Fibroblast of mammary gland (primary cell): ENCODE measurements around the gene COQ7.

Source experiments
- DNase-seq: peaks from one replicate; pipeline ENCODE4 v3.0.0-alpha.2; 2010; ENCODE audit warnings: low read depth
- H3K4me3 ChIP-seq: 2 replicates; pipeline ENCODE4 v1.5.1; 2011; ENCODE audit warnings: low read depth, mild to moderate bottlenecking, low read length, moderate library complexity; ENCODE audit not compliant: control insufficient read depth
- TF ChIP-seq, protein P1 (sequence below): conservative IDR thresholded peaks from 2 replicates; pipeline ENCODE4 v1.5.1; 2011; ENCODE audit warnings: low read depth, low read length, inconsistent platforms; ENCODE audit not compliant: control insufficient read depth, insufficient read depth

The COQ7 gene

DNA sequence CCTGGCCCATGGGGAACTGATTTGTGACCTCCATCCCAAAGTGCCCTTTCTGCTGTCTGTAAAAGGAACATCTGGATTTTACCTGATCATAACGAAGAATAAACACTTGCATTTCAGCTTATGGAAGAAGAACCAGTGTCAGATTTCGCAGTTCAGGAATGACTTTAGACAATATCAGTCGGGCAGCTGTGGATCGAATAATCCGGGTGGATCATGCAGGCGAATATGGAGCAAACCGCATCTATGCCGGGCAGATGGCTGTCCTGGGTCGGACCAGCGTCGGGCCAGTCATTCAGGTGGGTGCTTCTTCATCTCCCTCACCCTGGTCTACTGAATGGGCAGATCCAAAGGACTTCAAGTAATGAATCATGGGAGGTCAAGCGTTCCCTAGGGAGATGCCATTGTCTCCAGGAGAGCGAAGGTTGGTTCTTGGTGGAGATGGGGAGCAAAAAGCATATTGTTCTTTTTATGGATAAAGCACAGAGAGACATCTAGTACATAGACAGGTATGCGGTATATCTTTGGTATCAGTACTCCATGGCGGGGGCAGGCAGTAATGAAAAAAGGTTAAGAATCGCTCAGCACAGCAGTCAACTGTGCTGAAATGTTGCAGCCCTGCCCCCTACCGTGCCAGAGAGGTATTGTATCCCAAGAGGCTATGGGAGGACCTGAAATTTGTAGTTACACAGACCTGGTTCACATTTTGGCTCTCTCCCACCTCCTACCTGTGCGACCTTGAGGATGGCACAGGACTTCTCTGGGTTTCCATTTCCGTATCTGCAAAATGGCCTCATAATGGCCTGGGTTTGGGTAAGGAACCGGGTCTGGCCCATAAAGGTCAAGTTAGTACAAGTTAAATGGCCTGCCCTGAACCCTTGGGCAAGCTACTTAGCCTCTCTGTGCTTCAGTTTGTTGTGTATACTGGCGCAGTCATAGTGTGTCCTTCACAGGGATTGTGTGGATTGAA is 4.7 kb downstream of the COQ7 start:
- peak; percentile 58 for DNase-seq
- TF ChIP-seq, protein P1, sequence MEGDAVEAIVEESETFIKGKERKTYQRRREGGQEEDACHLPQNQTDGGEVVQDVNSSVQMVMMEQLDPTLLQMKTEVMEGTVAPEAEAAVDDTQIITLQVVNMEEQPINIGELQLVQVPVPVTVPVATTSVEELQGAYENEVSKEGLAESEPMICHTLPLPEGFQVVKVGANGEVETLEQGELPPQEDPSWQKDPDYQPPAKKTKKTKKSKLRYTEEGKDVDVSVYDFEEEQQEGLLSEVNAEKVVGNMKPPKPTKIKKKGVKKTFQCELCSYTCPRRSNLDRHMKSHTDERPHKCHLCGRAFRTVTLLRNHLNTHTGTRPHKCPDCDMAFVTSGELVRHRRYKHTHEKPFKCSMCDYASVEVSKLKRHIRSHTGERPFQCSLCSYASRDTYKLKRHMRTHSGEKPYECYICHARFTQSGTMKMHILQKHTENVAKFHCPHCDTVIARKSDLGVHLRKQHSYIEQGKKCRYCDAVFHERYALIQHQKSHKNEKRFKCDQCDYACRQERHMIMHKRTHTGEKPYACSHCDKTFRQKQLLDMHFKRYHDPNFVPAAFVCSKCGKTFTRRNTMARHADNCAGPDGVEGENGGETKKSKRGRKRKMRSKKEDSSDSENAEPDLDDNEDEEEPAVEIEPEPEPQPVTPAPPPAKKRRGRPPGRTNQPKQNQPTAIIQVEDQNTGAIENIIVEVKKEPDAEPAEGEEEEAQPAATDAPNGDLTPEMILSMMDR = peak; percentile 83
- H3K4me3 ChIP-seq = no peak overlapping the region

DNA sequence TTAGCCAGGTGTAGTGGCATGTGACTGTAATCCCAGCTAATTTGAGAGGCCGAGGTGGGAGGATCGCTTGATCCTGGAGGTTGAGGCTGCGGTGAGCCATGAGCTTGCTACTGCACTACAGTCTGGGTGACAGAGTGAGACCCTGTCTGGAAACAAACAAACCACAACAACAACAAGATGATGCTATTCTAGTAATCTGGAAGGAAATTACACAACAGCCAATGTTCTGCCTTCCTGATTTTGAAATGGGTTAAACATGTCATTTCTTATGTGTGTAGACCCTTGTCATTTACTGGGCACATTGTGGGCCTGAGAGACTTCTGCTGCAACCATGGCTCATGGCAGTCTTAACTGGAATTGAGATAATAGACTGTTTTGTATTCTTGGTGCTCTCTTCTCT is 5.9 kb downstream of the COQ7 start:
- TF ChIP-seq, protein P1 = no peak
- H3K4me3 ChIP-seq = no peak overlapping the region
- no peak for DNase-seq

DNA sequence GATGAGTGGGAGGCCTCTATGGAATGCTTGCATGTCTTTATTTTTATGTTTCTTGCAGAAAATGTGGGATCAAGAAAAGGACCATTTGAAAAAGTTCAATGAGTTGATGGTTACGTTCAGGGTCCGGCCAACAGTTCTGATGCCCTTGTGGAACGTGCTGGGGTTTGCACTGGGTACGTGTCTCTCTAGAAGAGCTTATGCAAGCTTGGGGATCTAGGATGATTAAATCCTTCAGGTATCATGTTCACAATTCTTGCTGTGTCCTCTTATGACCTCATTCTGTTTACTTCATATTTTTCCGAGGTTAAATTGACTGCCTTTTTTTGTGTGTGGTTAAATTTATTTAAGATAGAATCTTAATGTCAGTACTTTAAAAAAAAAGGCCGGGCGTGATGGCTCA is 6.4 kb downstream of the COQ7 start:
- TF ChIP-seq, protein P1 = no peak
- H3K4me3 ChIP-seq = no peak overlapping the region

DNA sequence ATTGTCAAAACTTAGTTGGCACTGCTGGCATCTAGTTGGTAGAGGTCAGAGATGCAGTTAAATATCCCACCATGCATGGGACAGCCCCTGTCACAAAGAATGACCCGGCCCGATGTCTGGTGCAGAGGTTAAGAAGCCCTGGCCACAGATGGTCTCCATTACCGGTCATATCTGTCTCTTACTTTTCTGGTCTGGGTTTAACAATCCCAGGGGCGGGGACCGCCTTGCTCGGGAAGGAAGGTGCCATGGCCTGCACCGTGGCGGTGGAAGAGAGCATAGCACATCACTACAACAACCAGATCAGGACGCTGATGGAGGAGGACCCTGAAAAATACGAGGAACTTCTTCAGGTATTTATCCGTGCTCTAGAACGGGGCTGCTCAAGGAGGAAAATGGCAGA is 8.1 kb downstream of the COQ7 start:
- TF ChIP-seq, protein P1 = no peak

More for the DNA sequence above, 6.4 kb downstream of the COQ7 start:
- DNase-seq = no peak

DNA sequence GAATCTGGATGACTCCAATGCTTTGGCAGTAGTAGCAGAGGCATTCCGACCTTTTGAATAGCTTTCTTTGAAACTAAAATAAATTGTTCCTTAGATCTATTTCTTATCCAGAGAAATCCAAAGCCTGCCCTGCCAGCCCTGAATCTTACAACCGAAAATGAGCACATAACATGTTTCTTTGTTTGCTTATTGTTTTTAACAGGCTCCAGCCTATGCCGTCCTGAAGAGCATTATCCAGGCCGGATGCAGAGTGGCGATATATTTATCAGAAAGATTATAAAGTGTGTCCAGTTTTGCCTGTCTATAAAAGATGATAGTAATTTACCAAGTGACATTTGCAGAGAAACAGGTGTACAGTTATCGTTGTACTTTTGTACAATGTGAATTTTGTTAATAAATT is 10.5 kb downstream of the COQ7 start:
- DNase-seq = no peak
- no peak overlapping the region for H3K4me3 ChIP-seq
- TF ChIP-seq, protein P1 = no peak

More for the DNA sequence above, 8.1 kb downstream of the COQ7 start:
- no peak overlapping the region for H3K4me3 ChIP-seq
- no peak for DNase-seq

DNA sequence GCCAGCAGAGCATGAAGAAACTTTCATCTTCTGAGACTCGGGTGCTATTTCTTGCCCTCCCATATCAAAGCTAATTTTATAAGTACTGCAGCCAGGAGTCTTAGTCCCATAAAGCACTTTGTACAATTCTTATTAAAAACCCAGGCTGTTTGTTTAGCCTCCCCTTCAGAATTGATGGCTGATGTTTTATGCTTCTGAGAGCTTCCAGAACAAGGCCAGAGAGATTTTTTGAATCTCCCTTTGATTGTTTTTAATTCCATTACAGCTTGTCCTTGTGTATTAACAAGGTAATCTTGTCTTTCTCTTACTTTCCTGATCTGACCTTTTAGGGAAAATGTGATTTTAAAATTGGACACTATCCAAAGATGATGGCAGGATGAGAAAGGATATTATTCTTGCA is 16.3 kb downstream of the COQ7 start:
- no peak overlapping the region for H3K4me3 ChIP-seq
- DNase-seq = no peak
- TF ChIP-seq, protein P1 = no peak

DNA sequence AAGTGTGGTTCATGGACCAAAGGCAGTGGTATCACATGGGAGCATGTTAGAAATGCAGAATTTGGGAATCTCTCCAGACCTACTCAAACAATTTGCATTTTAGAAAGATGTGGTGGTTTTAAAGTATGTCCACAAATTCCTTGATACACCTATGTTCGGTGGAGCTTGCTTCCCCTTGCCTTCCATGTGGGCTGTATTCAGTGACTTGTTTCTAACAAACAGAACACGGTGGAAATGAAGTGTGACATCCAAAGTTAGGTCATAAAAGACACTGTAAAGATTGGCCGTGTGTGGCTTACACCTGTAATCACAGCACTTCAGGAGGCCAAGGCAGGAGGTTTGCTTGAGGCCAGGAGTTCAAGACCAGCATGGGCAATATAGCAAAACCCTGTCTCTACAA is 16.7 kb downstream of the COQ7 start:
- no peak overlapping the region for H3K4me3 ChIP-seq
- no peak for DNase-seq
- TF ChIP-seq, protein P1 = no peak
